HepG2 (cell line): ENCODE measurements around the gene DLEC1.

Experiments used
- HDAC2 ChIP-seq: sonication (generic); formaldehyde crosslinking; IDR thresholded peaks from 2 replicates; pipeline ENCODE4 v1.4.0; 2020; ENCODE audit warnings: missing genetic modification reagents
- MAFK ChIP-seq, 2 experiments: IDR thresholded peaks in 1 of 2; conservative IDR thresholded peaks in 1 of 2; 2 replicates each; pipeline ENCODE4 v1.6.1; 2011; ENCODE audit warnings: improper control_type of control experiment in 2 of 2, low read length in 2 of 2
- SIN3A ChIP-seq: IDR thresholded peaks from 2 replicates; pipeline ENCODE4 v1.6.1; 2011; ENCODE audit warnings: low read depth, mild to moderate bottlenecking, control low read depth, low read length, borderline replicate concordance

DNA sequence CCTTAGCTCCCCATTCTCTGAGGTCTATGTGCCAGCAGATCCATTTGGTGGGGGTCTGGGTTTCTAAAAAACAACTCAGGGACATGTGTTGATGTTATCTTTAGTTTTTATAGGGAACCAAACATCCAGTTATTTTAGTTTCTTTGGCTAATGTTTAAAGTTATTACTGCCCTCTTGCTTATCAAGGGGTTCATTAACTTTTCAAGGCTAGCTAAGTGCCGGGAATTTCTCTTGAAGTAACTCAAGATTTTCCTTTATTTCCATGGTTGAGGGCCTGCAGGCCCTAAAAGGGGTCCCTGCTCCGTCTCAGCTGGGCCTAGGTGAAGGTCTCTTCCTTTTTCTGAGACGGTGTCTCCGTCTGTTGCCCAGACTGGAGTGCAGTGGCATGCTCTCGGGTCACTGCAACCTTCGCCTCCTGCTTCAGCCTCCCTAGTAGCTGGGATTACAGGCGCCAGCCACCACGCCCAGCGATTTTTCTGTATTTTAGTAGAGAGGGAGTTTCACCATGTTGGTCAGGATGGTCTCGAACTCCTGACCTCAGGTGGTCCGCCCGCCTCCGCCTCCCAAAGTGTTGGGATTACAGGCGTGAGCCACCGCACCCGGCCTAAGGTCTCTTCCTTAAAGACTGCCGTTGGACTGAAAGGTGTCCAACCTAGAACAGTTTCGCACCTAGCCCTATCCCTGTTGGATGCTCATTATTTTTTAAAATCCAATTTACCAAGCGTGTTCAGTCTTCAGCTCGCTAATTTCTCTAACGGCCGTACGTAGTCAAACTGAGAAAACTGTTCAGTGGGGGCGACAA is 125.0 kb downstream of the DLEC1 start:
- TF ChIP-seq SIN3A (no peak), HDAC2 (CRISPR knock-in tag) (no peak), MAFK (conservative IDR thresholded peaks at IDR 0.05 in 1 of 2, IDR thresholded peaks at IDR 0.05 in 1 of 2; ENCODE audit: low read length in 2 of 2) (no peak)
